ENCODE results near the gene SLC35G6. TPM values are rescaled to one million over a fixed set of nuclear protein-coding genes. Genes with fewer than 3 reads are reported as not detected.

The SLC35G6 gene
- total and polyA plus RNA-seq, 2 of the 13 experiments (the other 11 are each of a cell fraction or from before 2014, with no cell fraction given), result 0.07 TPM; not detected in 1

- TF ChIP-seq ZHX2 (IDR thresholded peaks at IDR 0.05; ENCODE audit: low read depth) (peak; percentile 89), ZHX2 (CRISPR knock-in tag; IDR thresholded peaks at IDR 0.05; ENCODE audit: borderline replicate concordance) (no peak), SMAD1 (CRISPR knock-in tag; IDR thresholded peaks at IDR 0.05; ENCODE audit: borderline replicate concordance, low read depth) (0 out of 2 replicates have a peak, but pooled peaks have one; percentile 40), POLR2A (IDR thresholded peaks at IDR 0.05; ENCODE audit: insufficient read depth in 1 of 2, low read depth in 2 of 2, low read length in 2 of 2) (peak in 1 of 2 experiments; percentile 47; a peak in 1 of 4 replicates), ZHX1 (CRISPR knock-in tag; IDR thresholded peaks at IDR 0.05; ENCODE audit: low read depth) (0 out of 2 replicates have a peak, but pooled peaks have one; percentile 53), ZNF468 (CRISPR knock-in tag; IDR thresholded peaks at IDR 0.05) (no peak), HNF1B (CRISPR knock-in tag; IDR thresholded peaks at IDR 0.05) (peak; percentile 65; the same call in 1 of the 2 replicates), ZNF292 (CRISPR knock-in tag; IDR thresholded peaks at IDR 0.05; ENCODE audit: borderline replicate concordance, low read depth) (0 out of 2 replicates have a peak, but pooled peaks have one; percentile 0), FOXK1 (CRISPR knock-in tag; IDR thresholded peaks at IDR 0.05; ENCODE audit: borderline replicate concordance, low read depth) (0 out of 2 replicates have a peak, but pooled peaks have one; percentile 24), ZNF30 (CRISPR knock-in tag; IDR thresholded peaks at IDR 0.05) (0 out of 2 replicates have a peak, but pooled peaks have one; percentile 50), SOX5 (CRISPR knock-in tag; IDR thresholded peaks at IDR 0.05; ENCODE audit: borderline replicate concordance) (0 out of 2 replicates have a peak, but pooled peaks have one; percentile 26), PATZ1 (CRISPR knock-in tag; IDR thresholded peaks at IDR 0.05) (peak; percentile 96), TBX2 (CRISPR knock-in tag; IDR thresholded peaks at IDR 0.05; ENCODE audit: borderline replicate concordance) (peak; percentile 31; the same call in 1 of the 2 replicates)
Measured at GRCh38 chr17:7483255-7484066, 2.2 kb downstream of the SLC35G6 start (continued).

Measured in HepG2 (cell line).